ENCODE measurements around the gene RLN1.
"Not testable (repeated sequence)": the region's sequence is repeated elsewhere in the genome, so short reads cannot be mapped to it uniquely, and the experiment has no call there.

RLN1 gene

GRCh38 chr9:5357431-5358105 is 17.9 kb upstream of the RLN1 start:
- H3K4me1 ChIP-seq (ENCODE audit: control insufficient read depth, insufficient read depth, low read length), result no peaks in the 10 kb centered on the region
- no peak overlapping the region for H3K4me3 ChIP-seq (ENCODE audit: low read depth, low read length)
- H3K36me3 ChIP-seq (ENCODE audit: control insufficient read depth, insufficient read depth, low read length), result no peaks in the 10 kb centered on the region
- no peaks in the 10 kb centered on the region for H3K9me3 ChIP-seq (ENCODE audit: control insufficient read depth, insufficient read depth, low read length)
- no peaks in the 10 kb centered on the region for H3K27me3 ChIP-seq (ENCODE audit: control insufficient read depth, insufficient read depth, low read length)
- H3K9ac ChIP-seq (ENCODE audit: low read depth, low read length), result no peak overlapping the region

DNA sequence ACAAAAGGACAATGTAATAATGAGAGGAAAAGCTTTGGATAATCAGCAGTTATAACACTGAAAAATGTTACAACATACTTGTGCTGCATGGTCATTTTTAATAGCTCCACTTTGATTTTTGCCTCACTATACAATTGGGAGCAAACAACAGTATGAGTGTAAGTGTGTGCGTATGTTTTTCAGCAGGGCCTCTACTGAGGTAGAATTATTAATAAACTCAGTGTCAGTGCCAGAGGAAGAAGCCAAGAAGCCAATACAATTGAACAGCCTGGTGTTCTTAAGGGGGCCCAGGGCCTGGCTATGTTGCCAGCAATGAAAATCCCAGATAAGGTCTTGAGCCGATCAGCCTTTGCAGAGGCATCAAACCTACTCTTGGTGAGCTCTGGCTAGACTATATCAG is 16.1 kb upstream of the RLN1 start:
- no peaks in the 10 kb centered on the region for H3K36me3 ChIP-seq (ENCODE audit: control insufficient read depth, insufficient read depth, low read length)
- no peaks in the 10 kb centered on the region for H3K4me1 ChIP-seq (ENCODE audit: control insufficient read depth, insufficient read depth, low read length)
- H3K27me3 ChIP-seq (ENCODE audit: control insufficient read depth, insufficient read depth, low read length), result no peaks in the 10 kb centered on the region
- H3K9ac ChIP-seq (ENCODE audit: low read depth, low read length), result no peak overlapping the region
- no peaks in the 10 kb centered on the region for H3K9me3 ChIP-seq (ENCODE audit: control insufficient read depth, insufficient read depth, low read length)
- no peak overlapping the region for H3K4me3 ChIP-seq (ENCODE audit: low read depth, low read length)

GRCh38 chr9:5355226-5355625 is 15.6 kb upstream of the RLN1 start:
- no peaks in the 10 kb centered on the region for H3K36me3 ChIP-seq (ENCODE audit: control insufficient read depth, insufficient read depth, low read length)
- no peak overlapping the region for H3K9ac ChIP-seq (ENCODE audit: low read depth, low read length)
- H3K4me3 ChIP-seq (ENCODE audit: low read depth, low read length), result no peak overlapping the region
- H3K4me1 ChIP-seq (ENCODE audit: control insufficient read depth, insufficient read depth, low read length), result no peaks in the 10 kb centered on the region
- H3K9me3 ChIP-seq (ENCODE audit: control insufficient read depth, insufficient read depth, low read length), result no peaks in the 10 kb centered on the region
- no peaks in the 10 kb centered on the region for H3K27me3 ChIP-seq (ENCODE audit: control insufficient read depth, insufficient read depth, low read length)

GRCh38 chr9:5354184-5354583 is 14.5 kb upstream of the RLN1 start:
- Histone ChIP-seq H3K4me3 (ENCODE audit: low read depth, low read length) (no peak overlapping the region), H3K9me3 (ENCODE audit: control insufficient read depth, insufficient read depth, low read length) (no peaks in the 10 kb centered on the region), H3K27me3 (ENCODE audit: control insufficient read depth, insufficient read depth, low read length) (no peaks in the 10 kb centered on the region), H3K9ac (ENCODE audit: low read depth, low read length) (no peak overlapping the region), H3K4me1 (ENCODE audit: control insufficient read depth, insufficient read depth, low read length) (no peaks in the 10 kb centered on the region), H3K36me3 (ENCODE audit: control insufficient read depth, insufficient read depth, low read length) (no peaks in the 10 kb centered on the region)

DNA sequence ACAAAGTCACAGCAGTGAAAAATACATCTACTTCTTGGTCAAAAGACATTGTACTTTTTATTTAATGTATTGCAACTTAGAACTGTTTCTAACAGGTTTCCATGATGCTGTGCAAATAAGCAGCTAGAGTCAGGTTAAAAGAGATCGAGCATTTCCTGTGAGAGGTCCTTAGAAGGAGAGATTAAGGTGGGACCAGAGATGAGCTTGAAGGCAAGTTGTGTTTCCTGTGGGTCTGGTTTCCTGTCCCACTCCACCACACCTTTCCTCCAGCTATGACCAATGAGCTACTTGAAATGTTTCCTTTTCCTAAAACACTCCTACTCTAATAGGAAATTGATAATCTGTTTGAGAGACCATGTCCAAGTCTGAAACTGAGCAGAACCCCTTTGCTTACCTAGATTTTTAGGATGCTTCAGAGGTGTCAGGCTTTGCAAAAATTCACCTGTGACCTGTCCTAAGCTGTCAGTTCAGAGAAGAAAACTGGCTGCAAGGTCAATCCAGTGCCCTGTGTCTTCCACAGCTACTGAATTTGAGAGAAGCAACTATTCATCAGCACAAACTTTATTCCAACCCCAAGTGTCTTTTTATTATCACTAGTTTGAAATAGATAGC is 13.1 kb upstream of the RLN1 start:
- Histone ChIP-seq H3K27me3 (ENCODE audit: control insufficient read depth, insufficient read depth, low read length) (no peaks in the 10 kb centered on the region), H3K9me3 (ENCODE audit: control insufficient read depth, insufficient read depth, low read length) (no peaks in the 10 kb centered on the region), H3K9ac (ENCODE audit: low read depth, low read length) (no peak overlapping the region), H3K36me3 (ENCODE audit: control insufficient read depth, insufficient read depth, low read length) (no peaks in the 10 kb centered on the region), H3K4me3 (ENCODE audit: low read depth, low read length) (no peak overlapping the region), H3K4me1 (ENCODE audit: control insufficient read depth, insufficient read depth, low read length) (no peaks in the 10 kb centered on the region)

DNA sequence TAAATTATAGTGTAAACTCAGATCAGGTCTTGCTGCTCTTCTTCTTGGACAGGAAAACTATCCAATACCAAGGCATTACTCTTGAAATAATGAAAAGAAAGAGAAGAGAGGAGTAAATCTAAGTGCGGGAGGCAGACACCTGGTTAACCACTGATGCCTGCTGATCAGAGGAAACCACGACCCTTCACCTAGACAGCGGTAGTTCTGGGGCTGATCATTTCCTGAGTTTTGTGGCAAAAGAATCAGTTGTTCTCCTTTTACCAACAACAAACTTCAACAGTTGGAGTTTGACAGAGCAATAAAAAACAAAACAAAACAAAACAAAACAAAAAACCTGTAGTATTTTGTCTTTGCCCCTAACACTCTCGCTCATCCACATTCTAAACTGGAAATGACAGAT is 3.0 kb downstream of the RLN1 start:
- no peaks in the 10 kb centered on the region for H3K36me3 ChIP-seq (ENCODE audit: control insufficient read depth, insufficient read depth, low read length)
- H3K4me3 ChIP-seq (ENCODE audit: low read depth, low read length), result no peak overlapping the region
- no peaks in the 10 kb centered on the region for H3K4me1 ChIP-seq (ENCODE audit: control insufficient read depth, insufficient read depth, low read length)
- H3K9ac ChIP-seq (ENCODE audit: low read depth, low read length), result no peak overlapping the region
- no peaks in the 10 kb centered on the region for H3K9me3 ChIP-seq (ENCODE audit: control insufficient read depth, insufficient read depth, low read length)
- no peaks in the 10 kb centered on the region for H3K27me3 ChIP-seq (ENCODE audit: control insufficient read depth, insufficient read depth, low read length)

- not testable (repeated sequence) for H3K4me3 ChIP-seq (ENCODE audit: low read depth, low read length); H3K9me3 ChIP-seq (ENCODE audit: control insufficient read depth, insufficient read depth, low read length); H3K9ac ChIP-seq (ENCODE audit: low read depth, low read length); H3K4me1 ChIP-seq (ENCODE audit: control insufficient read depth, insufficient read depth, low read length); H3K27me3 ChIP-seq (ENCODE audit: control insufficient read depth, insufficient read depth, low read length); H3K36me3 ChIP-seq (ENCODE audit: control insufficient read depth, insufficient read depth, low read length)
Measured at GRCh38 chr9:5331276-5331675, 8.4 kb downstream of the RLN1 start.

GRCh38 chr9:5326893-5327548 is 12.7 kb downstream of the RLN1 start:
- peaks cover 7% of the 10 kb centered on the region for H3K4me1 ChIP-seq (ENCODE audit: control insufficient read depth, insufficient read depth, low read length)
- H3K36me3 ChIP-seq (ENCODE audit: control insufficient read depth, insufficient read depth, low read length), result no peaks in the 10 kb centered on the region
- H3K9me3 ChIP-seq (ENCODE audit: control insufficient read depth, insufficient read depth, low read length), result no peaks in the 10 kb centered on the region
- no peaks in the 10 kb centered on the region for H3K27me3 ChIP-seq (ENCODE audit: control insufficient read depth, insufficient read depth, low read length)
- H3K9ac ChIP-seq (ENCODE audit: low read depth, low read length), result peak overlapping the region; percentile 70
- H3K4me3 ChIP-seq (ENCODE audit: low read depth, low read length), result peak overlapping the region; percentile 50

GRCh38 chr9:5326187-5326586 is 13.5 kb downstream of the RLN1 start:
- H3K4me3 ChIP-seq (ENCODE audit: low read depth, low read length), result no peak overlapping the region

DNA sequence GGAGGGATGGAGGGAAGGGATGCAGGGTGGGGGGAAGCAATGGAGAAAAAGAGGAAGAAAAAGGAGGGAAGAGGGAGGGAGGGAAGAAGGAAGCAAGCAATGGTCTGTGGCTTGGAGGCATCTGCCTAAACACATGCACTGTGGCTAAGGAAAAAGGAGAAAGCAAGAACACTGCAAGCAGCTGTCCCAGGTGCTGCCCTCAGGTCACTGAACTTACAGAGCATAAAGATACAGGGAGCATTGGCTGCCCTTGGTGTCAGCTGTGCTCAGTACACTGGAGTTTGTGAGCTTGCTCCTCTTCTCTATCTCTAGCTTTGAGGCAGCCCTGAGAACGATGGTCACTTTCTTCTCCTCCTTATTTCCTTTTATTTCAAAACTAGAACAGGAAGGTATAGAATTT is 18.1 kb downstream of the RLN1 start:
- H3K27me3 ChIP-seq (ENCODE audit: control insufficient read depth, insufficient read depth, low read length); H3K36me3 ChIP-seq (ENCODE audit: control insufficient read depth, insufficient read depth, low read length); H3K9ac ChIP-seq (ENCODE audit: low read depth, low read length); H3K4me3 ChIP-seq (ENCODE audit: low read depth, low read length); H3K4me1 ChIP-seq (ENCODE audit: control insufficient read depth, insufficient read depth, low read length); H3K9me3 ChIP-seq (ENCODE audit: control insufficient read depth, insufficient read depth, low read length): not testable (repeated sequence)

More at GRCh38 chr9:5326187-5326586, 13.5 kb downstream of the RLN1 start:
- no peaks in the 10 kb centered on the region for H3K36me3 ChIP-seq (ENCODE audit: control insufficient read depth, insufficient read depth, low read length)
- H3K9me3 ChIP-seq (ENCODE audit: control insufficient read depth, insufficient read depth, low read length), result no peaks in the 10 kb centered on the region
- H3K9ac ChIP-seq (ENCODE audit: low read depth, low read length), result no peak overlapping the region
- H3K4me1 ChIP-seq (ENCODE audit: control insufficient read depth, insufficient read depth, low read length), result peaks cover 7% of the 10 kb centered on the region
- H3K27me3 ChIP-seq (ENCODE audit: control insufficient read depth, insufficient read depth, low read length), result no peaks in the 10 kb centered on the region

DNA sequence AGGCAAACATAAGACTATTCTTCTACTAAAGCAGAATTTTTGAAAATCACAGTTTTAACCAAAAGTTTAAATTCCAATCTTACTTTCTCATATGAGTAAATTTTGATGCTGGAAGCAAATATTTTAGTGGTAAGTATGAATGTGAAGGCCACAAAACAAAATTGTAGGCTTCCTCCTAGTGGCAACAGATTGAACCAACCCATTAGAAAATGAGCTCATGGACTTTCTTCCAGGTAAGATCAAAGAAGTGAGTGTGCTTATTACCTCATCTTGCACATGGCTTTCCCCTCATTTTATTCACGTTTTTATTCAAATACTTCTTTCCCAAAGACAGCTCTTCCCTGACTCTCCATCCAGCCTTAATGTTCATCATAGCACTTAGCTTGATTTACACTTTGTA is 18.6 kb downstream of the RLN1 start:
- H3K9ac ChIP-seq (ENCODE audit: low read depth, low read length), result no peak overlapping the region
- no peaks in the 10 kb centered on the region for H3K36me3 ChIP-seq (ENCODE audit: control insufficient read depth, insufficient read depth, low read length)
- H3K4me1 ChIP-seq (ENCODE audit: control insufficient read depth, insufficient read depth, low read length), result no peaks in the 10 kb centered on the region
- H3K27me3 ChIP-seq (ENCODE audit: control insufficient read depth, insufficient read depth, low read length), result no peaks in the 10 kb centered on the region
- no peaks in the 10 kb centered on the region for H3K9me3 ChIP-seq (ENCODE audit: control insufficient read depth, insufficient read depth, low read length)
- no peak overlapping the region for H3K4me3 ChIP-seq (ENCODE audit: low read depth, low read length)

DNA sequence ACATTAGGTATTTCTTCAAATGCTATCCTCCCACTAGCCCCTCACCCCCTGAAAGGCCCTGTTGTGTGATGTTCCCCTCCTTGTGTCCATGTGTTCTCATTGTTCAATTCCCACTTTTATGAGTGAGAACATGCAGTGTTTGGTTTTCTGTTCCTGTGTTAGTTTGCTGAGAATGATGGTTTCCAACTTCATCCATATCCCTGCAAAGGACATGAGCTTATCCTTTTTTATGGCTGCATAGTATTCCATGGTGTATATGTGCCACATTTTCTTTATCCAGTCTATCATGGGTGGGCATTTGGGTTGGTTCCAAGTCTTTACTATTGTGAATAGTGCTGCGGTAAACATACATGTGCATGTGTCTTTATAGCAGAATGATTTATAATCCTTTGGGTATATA is 23.3 kb downstream of the RLN1 start:
- not testable (repeated sequence) for H3K4me1 ChIP-seq (ENCODE audit: control insufficient read depth, insufficient read depth, low read length); H3K9ac ChIP-seq (ENCODE audit: low read depth, low read length); H3K4me3 ChIP-seq (ENCODE audit: low read depth, low read length); H3K9me3 ChIP-seq (ENCODE audit: control insufficient read depth, insufficient read depth, low read length); H3K27me3 ChIP-seq (ENCODE audit: control insufficient read depth, insufficient read depth, low read length); H3K36me3 ChIP-seq (ENCODE audit: control insufficient read depth, insufficient read depth, low read length)

Data from iPS-15b (cell line).